ENCODE results near the gene EDA2R. TPM values are rescaled to one million over a fixed set of nuclear protein-coding genes. Genes with fewer than 3 reads are reported as not detected.

The EDA2R gene
- polyA plus RNA-seq, 1 donor (not counting 4 experiments of a cell fraction or from before 2014, with no cell fraction given): 3.7 TPM

- peaks cover 3% of the 10 kb centered on the region for H3K4me1 ChIP-seq (ENCODE audit: control insufficient read depth, extremely low read depth, insufficient read depth, low read length)
Measured at GRCh38 chrX:66675541-66675940, 36.7 kb upstream of the EDA2R start.

GRCh38 chrX:66674506-66674905, 35.6 kb upstream of the EDA2R start:
- no peak for TF ChIP-seq EZH2 (IDR thresholded peaks at IDR 0.05; ENCODE audit: low read length)
- no peak for TF ChIP-seq CTCF (optimal IDR thresholded peaks at IDR 0.05 in 1 of 3, IDR thresholded peaks at IDR 0.05 in 1 of 3, conservative IDR thresholded peaks at IDR 0.05 in 1 of 3; ENCODE audit: extremely low read depth in 1 of 3, insufficient read depth in 2 of 3, low read length in 3 of 3)
- FAIRE-seq (no peak), DNase-seq (ENCODE audit: low read depth, low spot score) (no peak)
- Histone ChIP-seq H3K9me3 (ENCODE audit: control insufficient read depth, low read depth, low read length) (no peaks in the 10 kb centered on the region), H3K4me1 (ENCODE audit: control insufficient read depth, extremely low read depth, insufficient read depth, low read length) (peaks cover 3% of the 10 kb centered on the region), H3K79me2 (ENCODE audit: control insufficient read depth, insufficient read depth, low read length) (no peaks in the 10 kb centered on the region), H3K9me1 (ENCODE audit: control insufficient read depth, extremely low read depth, insufficient read depth, low read length) (no peaks in the 10 kb centered on the region), H3K4me2 (ENCODE audit: control insufficient read depth, extremely low read depth, insufficient read depth, low read depth, low read length) (no peak overlapping the region), H2AFZ (ENCODE audit: control insufficient read depth, low read length) (no peak overlapping the region), H3K27me3 (ENCODE audit: control insufficient read depth, extremely low read depth, insufficient read depth, low read length) (no peaks in the 10 kb centered on the region), H3K27ac (ENCODE audit: control insufficient read depth, insufficient read depth, low read length) (no peak overlapping the region), H3K36me3 (ENCODE audit: control insufficient read depth in 2 of 2, extremely low read depth in 1 of 2, insufficient read depth in 2 of 2, low read length in 2 of 2) (no peaks in the 10 kb centered on the region), H4K20me1 (ENCODE audit: control insufficient read depth, extremely low read depth, insufficient read depth, low read length) (no peaks in the 10 kb centered on the region), H3K9ac (ENCODE audit: control insufficient read depth, extremely low read depth, insufficient read depth, low read length) (no peak overlapping the region), H3K4me3 (ENCODE audit: control insufficient read depth in 2 of 3, extremely low read depth in 1 of 3, insufficient read depth in 2 of 3, low read depth in 1 of 3, low read length in 3 of 3) (no peak overlapping the region)
- dilution Hi-C loops (cut with MboI; ENCODE audit: extremely low pct_ligation_motif_present, low sequenced_read_pairs): no loop called here

More at GRCh38 chrX:66675541-66675940, 36.7 kb upstream of the EDA2R start:
- no peaks in the 10 kb centered on the region for H3K9me3 ChIP-seq (ENCODE audit: control insufficient read depth, low read depth, low read length)
- no peak overlapping the region for H3K4me2 ChIP-seq (ENCODE audit: control insufficient read depth, extremely low read depth, insufficient read depth, low read depth, low read length)
- no peaks in the 10 kb centered on the region for H4K20me1 ChIP-seq (ENCODE audit: control insufficient read depth, extremely low read depth, insufficient read depth, low read length)
- H3K4me3 ChIP-seq (ENCODE audit: control insufficient read depth in 2 of 3, extremely low read depth in 1 of 3, insufficient read depth in 2 of 3, low read depth in 1 of 3, low read length in 3 of 3): no peak overlapping the region
- H3K27ac ChIP-seq (ENCODE audit: control insufficient read depth, insufficient read depth, low read length): no peak overlapping the region
- H2AFZ ChIP-seq (ENCODE audit: control insufficient read depth, low read length): no peak overlapping the region
- H3K9me1 ChIP-seq (ENCODE audit: control insufficient read depth, extremely low read depth, insufficient read depth, low read length): no peaks in the 10 kb centered on the region
- DNase-seq (ENCODE audit: low read depth, low spot score) (no peak), FAIRE-seq (no peak)
- H3K9ac ChIP-seq (ENCODE audit: control insufficient read depth, extremely low read depth, insufficient read depth, low read length): no peak overlapping the region
- dilution Hi-C loops (cut with MboI; ENCODE audit: extremely low pct_ligation_motif_present, low sequenced_read_pairs): no loop called here
- H3K27me3 ChIP-seq (ENCODE audit: control insufficient read depth, extremely low read depth, insufficient read depth, low read length): no peaks in the 10 kb centered on the region
- H3K36me3 ChIP-seq (ENCODE audit: control insufficient read depth in 2 of 2, extremely low read depth in 1 of 2, insufficient read depth in 2 of 2, low read length in 2 of 2): no peaks in the 10 kb centered on the region
- no peak for TF ChIP-seq CTCF (optimal IDR thresholded peaks at IDR 0.05 in 1 of 3, IDR thresholded peaks at IDR 0.05 in 1 of 3, conservative IDR thresholded peaks at IDR 0.05 in 1 of 3; ENCODE audit: extremely low read depth in 1 of 3, insufficient read depth in 2 of 3, low read length in 3 of 3)
- no peak for TF ChIP-seq EZH2 (IDR thresholded peaks at IDR 0.05; ENCODE audit: low read length)
- no peaks in the 10 kb centered on the region for H3K79me2 ChIP-seq (ENCODE audit: control insufficient read depth, insufficient read depth, low read length)
